DND-41 (cell line): ENCODE measurements around the gene RBKS.

Experiments used
- ATAC-seq: fragments of 200-7000 bp; cut with Tn5 transposase; 3 replicates; pipeline ENCODE4 v1.9.1; 2021; ENCODE audit warnings: low read depth; ENCODE audit not compliant: insufficient read depth
- DNase-seq: peaks from one replicate; pipeline ENCODE4 v3.0.0-alpha.2; 2020
- H2AFZ ChIP-seq: 2 replicates; pipeline ENCODE4 v1.6.0; 2012; ENCODE audit warnings: low read depth, low read length
- H3K27ac ChIP-seq: 2 replicates; pipeline ENCODE4 v1.5.1; 2012; ENCODE audit warnings: low read length, inconsistent platforms
- H3K27me3 ChIP-seq: fragments of 200-600 bp; sonication (generic); 2 replicates; pipeline ENCODE4 v1.6.0; 2012; ENCODE audit warnings: low read length, mild to moderate bottlenecking, inconsistent platforms; ENCODE audit not compliant: insufficient read depth, poor library complexity
- H3K36me3 ChIP-seq: 2 replicates; pipeline ENCODE4 v1.5.1; 2012; ENCODE audit warnings: low read length, inconsistent platforms; ENCODE audit not compliant: insufficient read depth
- H3K4me1 ChIP-seq: 2 replicates; pipeline ENCODE4 v1.5.1; 2012; ENCODE audit warnings: mild to moderate bottlenecking, low read length; ENCODE audit not compliant: insufficient read depth
- H3K4me2 ChIP-seq: 2 replicates; pipeline ENCODE4 v1.6.0; 2012; ENCODE audit warnings: mild to moderate bottlenecking, moderate library complexity, low read length, inconsistent platforms; ENCODE audit not compliant: insufficient read depth
- H3K4me3 ChIP-seq, 2 experiments: fragments of 200-600 bp in 1 of 2; shearing (Covaris generic) in 1 of 2; 2 replicates each; pipeline ENCODE4 v1.5.1; 2012 to 2016; ENCODE audit warnings: inconsistent platforms in 2 of 2, low read length in 2 of 2, mild to moderate bottlenecking in 2 of 2, low read depth in 1 of 2, moderate library complexity in 1 of 2
- H3K79me2 ChIP-seq: 2 replicates; pipeline ENCODE4 v1.6.0; 2012; ENCODE audit warnings: low read length, inconsistent platforms; ENCODE audit not compliant: insufficient read depth
- H3K9ac ChIP-seq: 2 replicates; pipeline ENCODE4 v1.6.0; 2012; ENCODE audit warnings: low read depth, mild to moderate bottlenecking, inconsistent platforms, low read length, moderate library complexity
- H3K9me3 ChIP-seq: 2 replicates; pipeline ENCODE4 v1.5.1; 2012; ENCODE audit warnings: low read length, moderate library complexity, mild to moderate bottlenecking, inconsistent platforms; ENCODE audit not compliant: insufficient read depth, severe bottlenecking
- H4K20me1 ChIP-seq: 2 replicates; pipeline ENCODE4 v1.6.0; 2012; ENCODE audit warnings: low read length; ENCODE audit not compliant: insufficient read depth
- CTCF ChIP-seq: IDR thresholded peaks from 2 replicates; pipeline ENCODE4 v1.5.1; 2012; ENCODE audit warnings: borderline replicate concordance, low read length, moderate library complexity, mild to moderate bottlenecking; ENCODE audit not compliant: poor library complexity, severe bottlenecking; ENCODE audit errors: extremely low read depth
- EZH2 ChIP-seq: IDR thresholded peaks from 3 replicates; pipeline ENCODE4 v1.6.1; 2012; ENCODE audit warnings: borderline replicate concordance, low read depth, mild to moderate bottlenecking, moderate library complexity, low read length, inconsistent platforms; ENCODE audit not compliant: severe bottlenecking

RBKS gene

GRCh38 chr2:27839022-27839618 is 51.1 kb downstream of the RBKS start:
- Histone ChIP-seq H3K27ac (no peak overlapping the region), H3K4me3 (no peak overlapping the region), H3K27me3 (no peaks in the 10 kb centered on the region), H3K36me3 (no peaks in the 10 kb centered on the region), H2AFZ (no peak overlapping the region), H3K4me1 (no peaks in the 10 kb centered on the region), H3K79me2 (no peaks in the 10 kb centered on the region), H3K9ac (no peak overlapping the region), H3K9me3 (no peaks in the 10 kb centered on the region), H4K20me1 (no peaks in the 10 kb centered on the region), H3K4me2 (no peak overlapping the region)
- no peak for ATAC-seq
- no peak for DNase-seq
- TF ChIP-seq CTCF (no peak), EZH2 (no peak)

GRCh38 chr2:27838502-27838901 is 51.7 kb downstream of the RBKS start:
- TF ChIP-seq CTCF (no peak), EZH2 (no peak)
- no peak for ATAC-seq
- no peak overlapping the region for H3K4me3 ChIP-seq
- no peaks in the 10 kb centered on the region for H3K79me2 ChIP-seq
- H3K4me2 ChIP-seq = no peak overlapping the region
- no peaks in the 10 kb centered on the region for H4K20me1 ChIP-seq
- H3K27ac ChIP-seq = no peak overlapping the region
- H3K9ac ChIP-seq = no peak overlapping the region
- no peak overlapping the region for H2AFZ ChIP-seq
- H3K4me1 ChIP-seq = no peaks in the 10 kb centered on the region
- H3K36me3 ChIP-seq = no peaks in the 10 kb centered on the region
- DNase-seq = no peak
- no peaks in the 10 kb centered on the region for H3K27me3 ChIP-seq
- no peaks in the 10 kb centered on the region for H3K9me3 ChIP-seq

GRCh38 chr2:27833931-27834330 is 56.3 kb downstream of the RBKS start:
- Histone ChIP-seq H4K20me1 (no peaks in the 10 kb centered on the region), H3K4me2 (no peak overlapping the region), H3K27ac (no peak overlapping the region), H3K36me3 (no peaks in the 10 kb centered on the region), H3K9ac (no peak overlapping the region), H3K9me3 (no peaks in the 10 kb centered on the region), H2AFZ (no peak overlapping the region), H3K79me2 (no peaks in the 10 kb centered on the region), H3K4me1 (no peaks in the 10 kb centered on the region), H3K4me3 (no peak overlapping the region), H3K27me3 (no peaks in the 10 kb centered on the region)
- ATAC-seq (no peak), DNase-seq (no peak)
- TF ChIP-seq EZH2 (no peak), CTCF (no peak)

- DNase-seq (no peak), ATAC-seq (no peak)
- no peaks in the 10 kb centered on the region for H3K9me3 ChIP-seq
- H3K36me3 ChIP-seq = no peaks in the 10 kb centered on the region
- H2AFZ ChIP-seq = no peak overlapping the region
- H3K4me3 ChIP-seq = no peak overlapping the region
- H4K20me1 ChIP-seq = no peaks in the 10 kb centered on the region
- TF ChIP-seq EZH2 = no peak
- TF ChIP-seq CTCF = no peak
- no peak overlapping the region for H3K4me2 ChIP-seq
- H3K27ac ChIP-seq = no peak overlapping the region
- no peak overlapping the region for H3K9ac ChIP-seq
- no peaks in the 10 kb centered on the region for H3K27me3 ChIP-seq
- no peaks in the 10 kb centered on the region for H3K79me2 ChIP-seq
- no peaks in the 10 kb centered on the region for H3K4me1 ChIP-seq
Observed at GRCh38 chr2:27832396-27832795, 57.8 kb downstream of the RBKS start.
